Endometrial microvascular endothelial cells (primary cell): ENCODE results near the gene FANCG. TPM values are rescaled to one million over a fixed set of nuclear protein-coding genes. Genes with fewer than 3 reads are reported as not detected.

Source experiments
- in situ Hi-C: cut with HindIII; loops from 2 replicates; pipeline ENCODE4 v1.10.0; 2017; ENCODE audit warnings: low sequenced_read_pairs, low pct_unique_long_range_greater_than_20kb; ENCODE audit errors: inconsistent ontology term
- total RNA-seq: library from RNA; depleted of rRNA; stranded (reverse); fragments of >200 nt; gene quantifications from one replicate; pipeline ENCODE4 v1.2.3, GENCODE V29; 2015; ENCODE audit errors: inconsistent ontology term

Gene FANCG
- total RNA-seq, 1 donor from 2014 or later = 22.2 TPM

GRCh38 chr9:35042081-35042604 is 37.6 kb downstream of the FANCG start:
- in situ Hi-C loops = no loop called here

- in situ Hi-C loops = no loop called here
Observed at GRCh38 chr9:35035851-35036701, 43.7 kb downstream of the FANCG start.

DNA sequence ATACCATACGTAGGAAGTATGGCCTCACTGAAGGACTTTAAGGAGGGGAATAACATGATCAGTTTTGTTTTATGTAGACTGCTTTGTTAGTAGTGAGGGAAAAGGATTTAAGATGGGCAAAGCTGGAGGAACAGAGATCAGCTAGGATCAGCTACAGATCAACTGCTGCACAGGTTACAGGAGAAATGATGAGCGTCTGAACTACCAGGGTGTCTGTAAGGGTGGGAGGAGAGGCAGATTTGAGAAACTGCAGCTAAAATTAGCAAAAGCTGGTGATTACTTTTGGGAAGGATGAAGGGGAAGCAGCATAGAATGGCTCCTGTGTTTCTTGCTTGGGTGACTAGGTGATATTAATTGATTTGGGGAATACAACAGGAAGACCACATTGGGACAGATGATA is 46.6 kb downstream of the FANCG start:
- in situ Hi-C loops = no loop called here

DNA sequence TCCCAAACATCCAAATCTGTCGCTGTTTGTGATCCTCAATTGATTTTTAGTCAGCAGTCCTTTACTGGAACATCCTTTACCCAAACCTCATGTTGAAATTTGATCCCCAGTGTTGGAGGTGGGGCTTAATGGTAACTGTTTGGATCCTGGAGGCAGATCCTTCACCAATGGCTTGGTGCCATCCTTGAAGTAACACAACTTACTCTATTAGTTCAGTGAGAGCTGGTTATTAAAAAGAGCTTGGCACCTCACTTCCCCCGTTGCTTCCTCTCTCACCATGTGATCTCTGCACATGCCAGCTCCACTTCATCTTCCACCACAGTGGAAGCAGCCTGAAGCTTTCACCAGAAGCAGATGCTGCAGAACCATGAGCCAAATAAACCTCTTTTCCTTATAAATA is 49.9 kb downstream of the FANCG start:
- in situ Hi-C loops = no loop called here

DNA sequence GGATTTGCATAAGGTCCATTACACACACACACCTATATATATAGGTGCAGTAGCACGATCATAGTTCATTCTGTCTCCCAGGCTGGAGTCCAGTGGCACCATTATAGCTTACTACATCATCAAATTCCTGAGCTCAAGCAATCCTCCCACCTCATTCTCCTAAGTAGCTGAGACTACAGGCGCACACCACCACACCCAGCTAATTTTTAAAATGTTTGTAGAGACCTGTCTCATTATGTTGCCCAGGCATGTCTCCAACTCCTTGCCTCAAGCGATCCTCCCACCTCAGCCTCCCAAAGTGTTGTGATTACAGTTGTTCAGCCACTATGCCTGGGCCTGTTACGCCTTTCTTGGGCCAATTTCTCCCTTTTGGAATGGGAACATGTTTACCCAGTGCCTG is 50.5 kb downstream of the FANCG start:
- in situ Hi-C loops = no loop called here

GRCh38 chr9:35028341-35028740 is 51.4 kb downstream of the FANCG start:
- in situ Hi-C loops = no loop called here

GRCh38 chr9:35027860-35028259 is 51.9 kb downstream of the FANCG start:
- in situ Hi-C loops = no loop called here

- in situ Hi-C loops = no loop called here
Observed at GRCh38 chr9:35027374-35027773, 52.4 kb downstream of the FANCG start.

DNA sequence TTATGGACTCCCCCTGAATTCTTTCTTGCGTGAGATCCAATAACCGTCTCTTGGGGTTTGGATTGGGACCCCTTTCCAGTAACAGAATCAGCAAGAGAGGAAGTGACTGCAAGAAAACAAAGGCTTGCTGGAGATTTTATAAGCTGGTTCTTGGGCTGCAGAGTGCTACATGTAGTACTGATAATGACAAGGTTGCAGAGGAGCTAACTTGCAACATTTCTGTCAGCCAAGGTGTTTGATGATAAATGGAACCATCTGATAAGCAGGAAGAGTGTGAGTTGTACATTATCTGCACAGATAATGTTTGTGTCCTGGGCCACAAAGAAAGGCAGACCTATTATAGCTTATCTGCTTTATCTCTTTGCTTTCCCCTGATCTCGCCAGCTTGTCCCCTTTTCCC is 53.1 kb downstream of the FANCG start:
- in situ Hi-C loops = no loop called here

Other genes starting within 250 kb of the FANCG start
- not detected for gene PHF24, start 121.7 kb downstream of the FANCG start, total RNA-seq
- 8.8 TPM for gene DNAJB5, start 90.2 kb downstream of the FANCG start, total RNA-seq
- 424 TPM for gene VCP, start 7.3 kb downstream of the FANCG start, total RNA-seq
- gene PIGO, start 16.6 kb upstream of the FANCG start, total RNA-seq = 18.3 TPM
- gene STOML2, start 23.2 kb upstream of the FANCG start, total RNA-seq = 223 TPM
- gene ATOSB, start 35.9 kb upstream of the FANCG start, total RNA-seq = 34.6 TPM
- gene UNC13B, start 82.1 kb upstream of the FANCG start, total RNA-seq = 38.5 TPM